Stimulated activated naive CD4-positive, alpha-beta T cell (primary cell): ENCODE measurements around the gene TMEM252.

Experiments
- DNase-seq, 6 experiments: peaks; one replicate each; lab custom pipeline; 2025; lab: John Stamatoyannopoulos, UW

Gene TMEM252

GRCh38 chr9:68541568-68541967, 885 bp upstream of the TMEM252 start:
- no peak for DNase-seq

GRCh38 chr9:68538200-68538599, 2.5 kb downstream of the TMEM252 start:
- no peak for DNase-seq

GRCh38 chr9:68537616-68537880, 3.1 kb downstream of the TMEM252 start:
- no peak for DNase-seq

- no peak for DNase-seq
These were observed 3.6 kb downstream of the TMEM252 start for GRCh38 chr9:68536876-68537615.

- no peak for DNase-seq
These were observed 7.0 kb downstream of the TMEM252 start for GRCh38 chr9:68533678-68534077.

- no peak for DNase-seq
These were observed 8.6 kb downstream of the TMEM252 start for GRCh38 chr9:68532131-68532530.

- DNase-seq, result no peak
These were observed 10.1 kb downstream of the TMEM252 start for GRCh38 chr9:68530618-68531017.

GRCh38 chr9:68523367-68523936, 17.2 kb downstream of the TMEM252 start:
- DNase-seq, result no peak

GRCh38 chr9:68522954-68523353, 17.7 kb downstream of the TMEM252 start:
- DNase-seq, result no peak

- DNase-seq, result no peak
These were observed 18.6 kb downstream of the TMEM252 start for GRCh38 chr9:68522131-68522530.

- no peak for DNase-seq
These were observed 25.2 kb downstream of the TMEM252 start for GRCh38 chr9:68515326-68516017.

GRCh38 chr9:68513981-68514380, 26.7 kb downstream of the TMEM252 start:
- DNase-seq, result no peak

GRCh38 chr9:68513385-68513784, 27.3 kb downstream of the TMEM252 start:
- no peak for DNase-seq

- DNase-seq, result no peak
These were observed 31.0 kb downstream of the TMEM252 start for GRCh38 chr9:68509689-68510088.

- DNase-seq, result no peak
These were observed 32.1 kb downstream of the TMEM252 start for GRCh38 chr9:68508547-68508946.

- no peak for DNase-seq
These were observed 32.9 kb downstream of the TMEM252 start for GRCh38 chr9:68507806-68508145.

- no peak for DNase-seq
These were observed 33.4 kb downstream of the TMEM252 start for GRCh38 chr9:68507130-68507805.

GRCh38 chr9:68506551-68506950, 34.1 kb downstream of the TMEM252 start:
- no peak for DNase-seq

- DNase-seq, result no peak
These were observed 34.8 kb downstream of the TMEM252 start for GRCh38 chr9:68505681-68506409.

- no peak for DNase-seq
These were observed 38.4 kb downstream of the TMEM252 start for GRCh38 chr9:68502279-68502678.

GRCh38 chr9:68500457-68501381, 40.0 kb downstream of the TMEM252 start:
- DNase-seq, result no peak
